DMS79 (cell line): ENCODE measurements around the gene RALGDS.
"Not testable (repeated sequence)": the region's sequence is repeated elsewhere in the genome, so short reads cannot be mapped to it uniquely, and the experiment has no call there.

Source experiments
- DNase-seq: peaks from one replicate; lab custom pipeline; 2025; lab: John Stamatoyannopoulos, UW

The RALGDS gene

GRCh38 chr9:133088146-133088750 is 32.8 kb downstream of the RALGDS start:
- no peak for DNase-seq

- no peak for DNase-seq
Observed at GRCh38 chr9:133087429-133088145, 33.5 kb downstream of the RALGDS start.

- no peak for DNase-seq
Observed at GRCh38 chr9:133086894-133087293, 34.1 kb downstream of the RALGDS start.

- not testable (repeated sequence) for DNase-seq
Observed at GRCh38 chr9:133086212-133086860, 34.7 kb downstream of the RALGDS start.

GRCh38 chr9:133083688-133084087 is 37.4 kb downstream of the RALGDS start:
- DNase-seq = not testable (repeated sequence)

- DNase-seq = not testable (repeated sequence)
Observed at GRCh38 chr9:133081957-133082644, 38.9 kb downstream of the RALGDS start.

- not testable (repeated sequence) for DNase-seq
Observed at GRCh38 chr9:133080786-133081779, 40.0 kb downstream of the RALGDS start.

- DNase-seq = no peak
Observed at GRCh38 chr9:133080161-133080560, 40.9 kb downstream of the RALGDS start.

GRCh38 chr9:133078486-133078885 is 42.6 kb downstream of the RALGDS start:
- DNase-seq = no peak

GRCh38 chr9:133076691-133077090 is 44.3 kb downstream of the RALGDS start:
- no peak for DNase-seq

GRCh38 chr9:133075925-133076630 is 45.0 kb downstream of the RALGDS start:
- no peak for DNase-seq

GRCh38 chr9:133074111-133074651 is 46.9 kb downstream of the RALGDS start:
- no peak for DNase-seq

- DNase-seq = no peak
Observed at GRCh38 chr9:133073086-133074014, 47.7 kb downstream of the RALGDS start.

GRCh38 chr9:133072210-133072609 is 48.8 kb downstream of the RALGDS start:
- not testable (repeated sequence) for DNase-seq

- DNase-seq = no peak
Observed at GRCh38 chr9:133071484-133072150, 49.4 kb downstream of the RALGDS start.

GRCh38 chr9:133070985-133071384 is 50.1 kb downstream of the RALGDS start:
- not testable (repeated sequence) for DNase-seq

GRCh38 chr9:133070500-133070961 is 50.5 kb downstream of the RALGDS start:
- DNase-seq = not testable (repeated sequence)

- not testable (repeated sequence) for DNase-seq
Observed at GRCh38 chr9:133068431-133068830, 52.6 kb downstream of the RALGDS start.
